Erythroblast (primary cell): ENCODE measurements around the gene CDC45.

Source experiments
- GATA1 ChIP-seq: IDR thresholded peaks from 2 replicates; pipeline ENCODE4 v1.6.1; 2011; ENCODE audit warnings: low read depth, mild to moderate bottlenecking, control low read depth, low read length, moderate library complexity
- POLR2A ChIP-seq: IDR thresholded peaks from 2 replicates; pipeline ENCODE4 v1.6.1; 2011; ENCODE audit warnings: mild to moderate bottlenecking, low read length

- TF ChIP-seq POLR2A: no peak
- TF ChIP-seq GATA1: no peak
Observed at GRCh38 chr22:19494676-19495173, 15.0 kb downstream of the CDC45 start.
